GM19238 (cell line): Measurements from ENCODE around the gene HIF3A.
"Not testable (repeated sequence)": the region's sequence is repeated elsewhere in the genome, so short reads cannot be mapped to it uniquely, and the experiment has no call there.

Experiments used
- DNase-seq: peaks from one replicate; pipeline ENCODE4 v3.0.0; 2011; ENCODE audit warnings: low spot score; ENCODE audit not compliant: insufficient read length

HIF3A gene

GRCh38 chr19:46291829-46292228, 5.0 kb upstream of the HIF3A start:
- no peak for DNase-seq

DNA sequence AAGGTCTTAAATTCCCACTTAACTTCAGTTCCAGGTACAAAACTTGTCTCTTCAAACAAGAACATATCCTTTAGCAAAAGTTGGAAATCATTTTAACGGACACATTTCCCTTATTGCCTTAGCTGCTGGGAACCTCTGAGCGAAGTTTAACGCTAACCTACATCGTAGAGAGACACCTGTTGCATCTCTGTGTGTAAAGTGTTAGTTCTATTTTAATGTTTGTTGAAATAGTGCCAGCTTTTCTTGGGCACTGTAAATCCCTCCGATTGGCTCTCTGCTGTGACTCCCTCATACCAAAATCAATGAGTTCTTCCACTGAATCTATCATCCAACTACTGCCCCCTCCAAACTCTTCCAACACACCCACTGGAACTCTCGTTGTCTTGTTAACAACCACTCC, 2.3 kb upstream of the HIF3A start:
- no peak for DNase-seq

DNA sequence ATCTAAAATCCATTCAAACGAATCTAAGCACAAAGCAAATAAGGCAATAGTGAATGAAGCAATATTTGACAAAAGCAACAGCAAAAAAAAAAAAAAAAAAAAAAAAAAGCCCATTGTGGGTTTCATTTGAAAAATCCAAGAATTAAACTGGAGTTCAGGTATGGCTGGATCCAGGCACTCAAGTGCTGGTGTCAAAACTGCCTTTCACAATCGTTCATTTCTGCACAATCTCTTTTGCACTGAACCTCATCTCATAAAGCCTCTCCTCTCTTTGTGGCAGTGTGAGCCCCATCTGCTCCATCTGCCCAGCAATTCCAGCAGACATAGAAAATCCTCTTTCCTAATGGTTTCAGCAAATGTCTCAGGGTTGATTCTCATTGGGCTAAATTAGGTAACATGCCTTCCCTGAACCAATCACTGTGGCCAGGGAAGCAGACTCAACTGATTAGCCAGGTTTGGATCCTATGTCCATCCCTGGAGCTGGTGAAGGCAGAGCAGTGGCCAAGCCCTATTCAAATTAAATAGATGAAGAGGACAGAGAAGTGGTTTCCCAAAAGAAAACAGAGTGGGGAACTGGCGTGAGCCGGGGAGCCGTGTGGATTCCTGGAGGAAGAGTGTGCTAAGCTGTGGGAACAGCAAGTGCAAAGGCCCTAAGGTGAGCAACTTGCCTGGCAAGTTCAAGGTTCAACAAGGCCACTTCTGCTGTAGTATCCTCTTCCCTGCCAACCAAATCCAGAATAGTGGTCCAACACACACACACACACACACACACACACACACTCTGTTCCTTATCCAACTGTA, 1.2 kb upstream of the HIF3A start:
- DNase-seq = no peak

GRCh38 chr19:46296202-46296480, 701 bp upstream of the HIF3A start:
- no peak for DNase-seq

GRCh38 chr19:46297700-46298478, 1.0 kb downstream of the HIF3A start:
- no peak for DNase-seq

GRCh38 chr19:46298479-46299003, 1.7 kb downstream of the HIF3A start:
- DNase-seq = no peak

GRCh38 chr19:46299004-46299509, 2.2 kb downstream of the HIF3A start:
- DNase-seq = no peak

DNA sequence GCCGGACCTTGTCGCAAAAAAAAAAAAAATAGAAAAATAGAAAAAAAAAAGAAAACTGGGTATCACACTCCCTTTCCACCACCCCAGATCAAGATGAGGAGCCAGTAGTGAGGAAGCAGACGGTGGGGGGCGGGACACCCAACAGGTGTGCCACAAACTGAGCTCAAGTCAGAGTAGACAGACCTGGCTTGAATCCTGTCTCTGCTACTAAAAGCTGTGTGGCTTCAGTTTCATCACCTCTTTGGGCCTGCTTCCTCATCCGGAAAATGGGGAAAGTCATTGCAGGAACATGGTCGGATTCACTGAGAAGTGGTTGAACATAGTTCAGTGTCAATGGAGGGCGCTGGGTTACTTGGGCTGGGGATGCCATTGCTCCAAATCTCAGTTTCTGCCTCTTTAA, 2.9 kb downstream of the HIF3A start:
- no peak for DNase-seq

GRCh38 chr19:46303322-46303690, 6.5 kb downstream of the HIF3A start:
- no peak for DNase-seq

DNA sequence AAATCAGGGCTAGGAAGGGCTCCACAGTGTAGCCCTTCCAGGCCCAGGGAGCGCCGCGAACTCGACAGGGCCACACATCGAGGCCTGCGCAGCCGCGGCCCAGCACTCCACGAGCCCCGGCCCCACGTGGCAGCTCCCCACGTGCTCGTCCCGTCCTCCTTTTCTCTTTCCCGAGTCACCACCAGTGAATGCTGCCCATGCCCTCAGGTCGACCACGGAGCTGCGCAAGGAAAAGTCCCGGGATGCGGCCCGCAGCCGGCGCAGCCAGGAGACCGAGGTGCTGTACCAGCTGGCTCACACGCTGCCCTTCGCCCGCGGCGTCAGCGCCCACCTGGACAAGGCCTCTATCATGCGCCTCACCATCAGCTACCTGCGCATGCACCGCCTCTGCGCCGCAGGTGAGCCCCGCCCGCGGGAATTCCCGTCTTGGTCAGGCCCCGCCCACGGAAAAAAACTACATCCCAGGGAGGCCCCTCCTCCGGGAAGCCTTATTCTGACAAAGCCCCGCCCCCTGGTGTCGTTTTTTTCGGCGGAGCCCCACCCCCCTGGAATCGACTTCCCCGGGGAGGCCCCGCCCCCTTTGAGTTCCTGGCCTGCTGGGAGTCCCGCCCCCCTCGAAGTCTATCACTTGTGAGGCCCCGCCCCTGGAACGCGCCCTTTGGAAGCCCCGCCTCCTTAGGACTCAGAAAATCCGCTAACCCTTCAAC, 7.0 kb downstream of the HIF3A start:
- DNase-seq = no peak

DNA sequence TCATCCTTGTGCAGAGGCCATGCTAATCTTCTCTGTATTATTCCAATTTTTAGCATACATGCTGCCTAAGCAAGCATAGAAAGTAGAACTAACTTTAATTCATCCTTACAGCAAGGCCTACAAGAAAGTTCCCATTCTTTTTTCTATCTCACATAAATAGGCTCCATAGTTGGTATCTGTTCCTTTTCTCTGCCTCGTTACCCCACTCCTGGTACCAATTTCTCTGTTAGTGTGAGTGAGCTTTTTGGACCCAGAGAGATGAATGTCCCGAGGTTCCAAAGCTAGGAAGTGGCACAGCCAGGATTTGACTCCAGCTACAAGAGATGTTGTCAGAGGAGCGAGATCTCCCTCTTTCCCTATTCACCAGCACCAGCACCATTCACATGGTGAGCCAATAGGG, 9.7 kb downstream of the HIF3A start:
- no peak for DNase-seq

- no peak for DNase-seq
These were observed 11.7 kb downstream of the HIF3A start for GRCh38 chr19:46308510-46308909.

- no peak for DNase-seq
These were observed 12.2 kb downstream of the HIF3A start for GRCh38 chr19:46309056-46309455.

DNA sequence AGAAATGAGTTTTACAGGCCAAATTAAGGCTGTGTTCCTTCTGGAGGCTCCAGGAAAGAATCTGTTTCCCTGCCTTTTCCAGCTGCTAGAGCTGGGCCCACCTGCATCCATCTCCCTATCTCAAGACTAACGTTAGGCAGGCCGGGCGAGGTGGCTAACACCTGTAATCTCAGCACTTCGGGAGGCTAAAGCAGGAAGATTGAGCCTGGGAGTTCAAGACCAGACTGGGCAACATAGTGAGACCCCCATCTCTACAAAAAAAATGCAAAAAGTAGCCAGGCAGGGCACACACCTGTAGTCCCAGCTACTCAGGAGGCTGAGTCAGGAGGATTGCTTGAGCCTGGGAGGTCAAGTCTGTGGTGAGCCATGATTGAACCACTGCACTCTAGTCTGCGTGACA, 14.6 kb downstream of the HIF3A start:
- DNase-seq = no peak

DNA sequence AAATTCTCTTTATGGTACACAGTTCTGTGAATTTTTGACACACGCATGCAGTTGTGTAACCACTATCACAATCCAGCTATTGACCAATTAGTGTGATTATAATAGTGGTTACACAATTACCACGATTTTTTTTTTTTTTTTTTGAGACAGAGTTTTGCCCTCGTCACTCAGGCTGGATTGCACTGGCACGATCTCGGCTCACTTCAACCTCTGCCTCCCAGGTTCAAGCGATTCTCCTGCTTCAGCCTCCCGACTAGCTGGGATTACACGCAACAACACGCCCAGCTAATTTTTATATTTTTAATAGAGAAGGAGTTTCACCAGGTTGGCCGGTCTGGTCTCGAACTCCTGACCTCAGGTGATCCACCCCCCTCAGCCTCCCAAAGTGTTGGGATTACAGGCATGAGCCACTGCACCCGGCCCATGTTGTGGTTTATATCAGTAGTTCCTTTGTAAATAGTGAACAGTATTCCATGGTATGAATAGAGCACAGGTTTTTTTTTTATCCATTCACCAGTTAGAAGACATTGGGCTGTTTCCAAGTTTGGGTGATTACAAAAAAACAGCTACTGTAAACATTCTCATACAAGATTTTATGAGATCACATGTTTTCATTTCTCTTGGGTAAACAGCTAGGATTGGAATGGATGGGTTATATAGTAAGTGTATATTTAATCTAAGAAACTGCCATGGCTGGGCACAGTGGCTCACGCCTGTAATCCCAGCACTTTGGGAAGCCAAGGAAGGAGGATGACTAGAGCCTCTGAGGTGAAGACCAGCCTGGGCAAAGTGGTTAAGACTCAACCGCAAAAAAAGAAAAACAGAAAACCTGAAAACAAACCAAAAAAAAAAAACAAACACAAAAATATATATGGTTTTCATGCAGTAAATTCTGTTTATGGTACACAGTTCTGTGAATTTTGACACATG, 17.0 kb downstream of the HIF3A start:
- not testable (repeated sequence) for DNase-seq

- DNase-seq = no peak
These were observed 20.5 kb downstream of the HIF3A start for GRCh38 chr19:46317339-46317738.

DNA sequence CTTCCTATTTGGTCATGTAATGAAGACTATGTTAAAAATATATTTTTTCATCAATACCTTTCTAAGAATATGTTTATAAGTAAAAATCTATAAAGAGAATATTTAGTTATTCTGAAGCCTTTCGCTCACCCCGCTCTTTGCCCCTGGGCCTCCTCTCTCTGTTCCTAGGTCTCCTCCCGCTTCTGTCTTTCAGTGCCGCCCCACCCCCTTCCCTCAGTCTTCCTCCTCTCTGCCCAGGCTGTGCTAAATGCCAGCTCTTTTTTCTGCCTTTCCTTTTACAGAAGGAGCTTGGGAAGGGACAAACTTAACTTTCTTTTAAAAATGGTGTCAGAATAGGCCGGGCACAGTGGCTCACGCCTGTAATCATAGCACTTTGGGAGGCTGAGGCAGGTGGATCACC, 22.8 kb downstream of the HIF3A start:
- no peak for DNase-seq

- DNase-seq = no peak
These were observed 23.7 kb downstream of the HIF3A start for GRCh38 chr19:46320559-46320958.

- DNase-seq = no peak
These were observed 24.8 kb downstream of the HIF3A start for GRCh38 chr19:46321653-46322052.

GRCh38 chr19:46323227-46323626, 26.4 kb downstream of the HIF3A start:
- not testable (repeated sequence) for DNase-seq

DNA sequence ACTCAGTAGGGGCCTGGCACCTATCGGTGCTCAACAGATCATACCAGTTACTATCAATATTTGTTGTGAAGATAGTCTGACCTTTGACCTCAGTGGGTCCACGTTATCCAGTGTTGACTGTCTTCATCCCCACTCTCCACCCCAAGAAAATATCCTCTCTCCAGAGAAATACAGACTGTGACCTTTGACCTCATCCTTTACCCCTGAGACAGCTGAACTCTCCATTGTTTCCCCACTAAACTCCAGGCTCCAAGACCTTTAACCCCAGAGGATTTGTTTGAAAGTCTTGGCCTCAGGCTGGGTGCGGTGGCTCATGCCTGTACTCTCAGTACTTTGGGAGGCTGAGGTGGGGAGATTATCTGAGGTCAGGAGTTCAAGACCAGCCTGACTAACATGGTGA, 27.4 kb downstream of the HIF3A start:
- no peak for DNase-seq
